ENCODE data around the gene ME1.
"Not testable (repeated sequence)": the region's sequence is repeated elsewhere in the genome, so short reads cannot be mapped to it uniquely, and the experiment has no call there.

ME1 gene

GRCh38 chr6:83362349-83362748 is 68.5 kb downstream of the ME1 start:
- H3K9ac ChIP-seq (ENCODE audit: low read length in 2 of 2); H3K4me1 ChIP-seq (ENCODE audit: control insufficient read depth, insufficient read depth, low read length); H3K27me3 ChIP-seq (ENCODE audit: control insufficient read depth in 1 of 2, insufficient read depth in 2 of 2, low read length in 2 of 2); H3K4me3 ChIP-seq (ENCODE audit: low read length in 2 of 2); H3K36me3 ChIP-seq (ENCODE audit: control insufficient read depth in 2 of 2, insufficient read depth in 2 of 2, low read length in 2 of 2); H3K27ac ChIP-seq (ENCODE audit: low read length); H3K9me3 ChIP-seq (ENCODE audit: control insufficient read depth in 2 of 2, low read length in 2 of 2): not testable (repeated sequence)

GRCh38 chr6:83359638-83360037 is 71.2 kb downstream of the ME1 start:
- no peaks in the 10 kb centered on the region for H3K4me1 ChIP-seq (ENCODE audit: control insufficient read depth, insufficient read depth, low read length)
- no peaks in the 10 kb centered on the region for H3K36me3 ChIP-seq (ENCODE audit: control insufficient read depth in 2 of 2, insufficient read depth in 2 of 2, low read length in 2 of 2)
- H3K4me3 ChIP-seq (ENCODE audit: low read length in 2 of 2), result no peak overlapping the region
- no peak overlapping the region for H3K27ac ChIP-seq (ENCODE audit: low read length)
- H3K9me3 ChIP-seq (ENCODE audit: control insufficient read depth in 2 of 2, low read length in 2 of 2), result peaks cover 0 to 7% of the 10 kb centered on the region in 2 donors
- H3K9ac ChIP-seq (ENCODE audit: low read length in 2 of 2), result no peak overlapping the region
- no peaks in the 10 kb centered on the region for H3K27me3 ChIP-seq (ENCODE audit: control insufficient read depth in 1 of 2, insufficient read depth in 2 of 2, low read length in 2 of 2)

GRCh38 chr6:83354747-83355146 is 76.1 kb downstream of the ME1 start:
- Histone ChIP-seq H3K36me3 (ENCODE audit: control insufficient read depth in 2 of 2, insufficient read depth in 2 of 2, low read length in 2 of 2) (no peaks in the 10 kb centered on the region), H3K4me3 (ENCODE audit: low read length in 2 of 2) (no peak overlapping the region), H3K9ac (ENCODE audit: low read length in 2 of 2) (no peak overlapping the region), H3K27me3 (ENCODE audit: control insufficient read depth in 1 of 2, insufficient read depth in 2 of 2, low read length in 2 of 2) (no peaks in the 10 kb centered on the region), H3K4me1 (ENCODE audit: control insufficient read depth, insufficient read depth, low read length) (no peaks in the 10 kb centered on the region), H3K27ac (ENCODE audit: low read length) (no peak overlapping the region), H3K9me3 (ENCODE audit: control insufficient read depth in 2 of 2, low read length in 2 of 2) (peaks cover 0 to 2% of the 10 kb centered on the region in 2 donors)

GRCh38 chr6:83352424-83353061 is 78.3 kb downstream of the ME1 start:
- Histone ChIP-seq H3K9me3 (ENCODE audit: control insufficient read depth in 2 of 2, low read length in 2 of 2) (no peaks in the 10 kb centered on the region), H3K4me3 (ENCODE audit: low read length in 2 of 2) (no peak overlapping the region), H3K9ac (ENCODE audit: low read length in 2 of 2) (no peak overlapping the region), H3K27ac (ENCODE audit: low read length) (no peak overlapping the region), H3K36me3 (ENCODE audit: control insufficient read depth in 2 of 2, insufficient read depth in 2 of 2, low read length in 2 of 2) (no peaks in the 10 kb centered on the region), H3K27me3 (ENCODE audit: control insufficient read depth in 1 of 2, insufficient read depth in 2 of 2, low read length in 2 of 2) (no peaks in the 10 kb centered on the region), H3K4me1 (ENCODE audit: control insufficient read depth, insufficient read depth, low read length) (no peaks in the 10 kb centered on the region)

- Histone ChIP-seq H3K4me1 (ENCODE audit: control insufficient read depth, insufficient read depth, low read length) (no peaks in the 10 kb centered on the region), H3K36me3 (ENCODE audit: control insufficient read depth in 2 of 2, insufficient read depth in 2 of 2, low read length in 2 of 2) (no peaks in the 10 kb centered on the region), H3K4me3 (ENCODE audit: low read length in 2 of 2) (no peak overlapping the region), H3K9ac (ENCODE audit: low read length in 2 of 2) (no peak overlapping the region), H3K27me3 (ENCODE audit: control insufficient read depth in 1 of 2, insufficient read depth in 2 of 2, low read length in 2 of 2) (no peaks in the 10 kb centered on the region), H3K27ac (ENCODE audit: low read length) (no peak overlapping the region), H3K9me3 (ENCODE audit: control insufficient read depth in 2 of 2, low read length in 2 of 2) (no peaks in the 10 kb centered on the region)
Observed at GRCh38 chr6:83343121-83343520, 87.7 kb downstream of the ME1 start.

GRCh38 chr6:83341765-83342164 is 89.1 kb downstream of the ME1 start:
- Histone ChIP-seq H3K9ac (ENCODE audit: low read length in 2 of 2) (no peak overlapping the region), H3K4me1 (ENCODE audit: control insufficient read depth, insufficient read depth, low read length) (no peaks in the 10 kb centered on the region), H3K9me3 (ENCODE audit: control insufficient read depth in 2 of 2, low read length in 2 of 2) (no peaks in the 10 kb centered on the region), H3K36me3 (ENCODE audit: control insufficient read depth in 2 of 2, insufficient read depth in 2 of 2, low read length in 2 of 2) (no peaks in the 10 kb centered on the region), H3K27ac (ENCODE audit: low read length) (no peak overlapping the region), H3K4me3 (ENCODE audit: low read length in 2 of 2) (no peak overlapping the region), H3K27me3 (ENCODE audit: control insufficient read depth in 1 of 2, insufficient read depth in 2 of 2, low read length in 2 of 2) (no peaks in the 10 kb centered on the region)

- not testable (repeated sequence) for H3K27me3 ChIP-seq (ENCODE audit: control insufficient read depth in 1 of 2, insufficient read depth in 2 of 2, low read length in 2 of 2); H3K4me1 ChIP-seq (ENCODE audit: control insufficient read depth, insufficient read depth, low read length); H3K9ac ChIP-seq (ENCODE audit: low read length in 2 of 2); H3K9me3 ChIP-seq (ENCODE audit: control insufficient read depth in 2 of 2, low read length in 2 of 2); H3K27ac ChIP-seq (ENCODE audit: low read length); H3K36me3 ChIP-seq (ENCODE audit: control insufficient read depth in 2 of 2, insufficient read depth in 2 of 2, low read length in 2 of 2); H3K4me3 ChIP-seq (ENCODE audit: low read length in 2 of 2)
Observed at GRCh38 chr6:83333916-83334315, 96.9 kb downstream of the ME1 start.

GRCh38 chr6:83333500-83333899 is 97.4 kb downstream of the ME1 start:
- Histone ChIP-seq H3K4me3 (ENCODE audit: low read length in 2 of 2) (no peak overlapping the region), H3K27me3 (ENCODE audit: control insufficient read depth in 1 of 2, insufficient read depth in 2 of 2, low read length in 2 of 2) (no peaks in the 10 kb centered on the region), H3K4me1 (ENCODE audit: control insufficient read depth, insufficient read depth, low read length) (no peaks in the 10 kb centered on the region), H3K9ac (ENCODE audit: low read length in 2 of 2) (no peak overlapping the region), H3K36me3 (ENCODE audit: control insufficient read depth in 2 of 2, insufficient read depth in 2 of 2, low read length in 2 of 2) (no peaks in the 10 kb centered on the region), H3K9me3 (ENCODE audit: control insufficient read depth in 2 of 2, low read length in 2 of 2) (no peaks in the 10 kb centered on the region), H3K27ac (ENCODE audit: low read length) (no peak overlapping the region)

- Histone ChIP-seq H3K36me3 (ENCODE audit: control insufficient read depth in 2 of 2, insufficient read depth in 2 of 2, low read length in 2 of 2) (no peaks in the 10 kb centered on the region), H3K27me3 (ENCODE audit: control insufficient read depth in 1 of 2, insufficient read depth in 2 of 2, low read length in 2 of 2) (no peaks in the 10 kb centered on the region), H3K4me1 (ENCODE audit: control insufficient read depth, insufficient read depth, low read length) (no peaks in the 10 kb centered on the region), H3K9ac (ENCODE audit: low read length in 2 of 2) (no peak overlapping the region), H3K9me3 (ENCODE audit: control insufficient read depth in 2 of 2, low read length in 2 of 2) (no peaks in the 10 kb centered on the region), H3K27ac (ENCODE audit: low read length) (no peak overlapping the region), H3K4me3 (ENCODE audit: low read length in 2 of 2) (no peak overlapping the region)
Observed at GRCh38 chr6:83314693-83315092, 116.2 kb downstream of the ME1 start.

GRCh38 chr6:83313882-83314281 is 117.0 kb downstream of the ME1 start:
- Histone ChIP-seq H3K9me3 (ENCODE audit: control insufficient read depth in 2 of 2, low read length in 2 of 2) (no peaks in the 10 kb centered on the region), H3K4me3 (ENCODE audit: low read length in 2 of 2) (no peak overlapping the region), H3K4me1 (ENCODE audit: control insufficient read depth, insufficient read depth, low read length) (no peaks in the 10 kb centered on the region), H3K9ac (ENCODE audit: low read length in 2 of 2) (no peak overlapping the region), H3K27me3 (ENCODE audit: control insufficient read depth in 1 of 2, insufficient read depth in 2 of 2, low read length in 2 of 2) (no peaks in the 10 kb centered on the region), H3K27ac (ENCODE audit: low read length) (no peak overlapping the region), H3K36me3 (ENCODE audit: control insufficient read depth in 2 of 2, insufficient read depth in 2 of 2, low read length in 2 of 2) (no peaks in the 10 kb centered on the region)

GRCh38 chr6:83311231-83311630 is 119.6 kb downstream of the ME1 start:
- Histone ChIP-seq H3K4me1 (ENCODE audit: control insufficient read depth, insufficient read depth, low read length) (no peaks in the 10 kb centered on the region), H3K4me3 (ENCODE audit: low read length in 2 of 2) (no peak overlapping the region), H3K36me3 (ENCODE audit: control insufficient read depth in 2 of 2, insufficient read depth in 2 of 2, low read length in 2 of 2) (no peaks in the 10 kb centered on the region), H3K9me3 (ENCODE audit: control insufficient read depth in 2 of 2, low read length in 2 of 2) (no peaks in the 10 kb centered on the region), H3K27me3 (ENCODE audit: control insufficient read depth in 1 of 2, insufficient read depth in 2 of 2, low read length in 2 of 2) (no peaks in the 10 kb centered on the region), H3K9ac (ENCODE audit: low read length in 2 of 2) (no peak overlapping the region), H3K27ac (ENCODE audit: low read length) (no peak overlapping the region)

Data from stomach smooth muscle (tissue), 2 donors.